Neutrophil (primary cell): ENCODE results near the gene TRIM28.

Source experiments
- H3K27ac ChIP-seq: fragments of 200-600 bp; sonication (generic); 2 replicates; pipeline ENCODE4 v1.5.1; 2016; ENCODE audit warnings: mild to moderate bottlenecking, moderate library complexity
- H3K27me3 ChIP-seq: fragments of 200-600 bp; sonication (generic); 2 replicates; pipeline ENCODE4 v1.6.0; 2016; ENCODE audit warnings: mild to moderate bottlenecking
- H3K36me3 ChIP-seq: fragments of 200-600 bp; sonication (generic); 2 replicates; pipeline ENCODE4 v1.5.1; 2017
- H3K4me1 ChIP-seq, 2 experiments: fragments of 200-600 bp in 1 of 2; sonication (generic) in 1 of 2; 1 replicate in 1 of 2; 2 replicates in 1 of 2; pipeline versions ENCODE4 v1.5.1 to v1.6.1; 2013 to 2016; ENCODE audit warnings: low read depth in 1 of 2, low read length in 1 of 2, mild to moderate bottlenecking in 1 of 2, moderate library complexity in 1 of 2; ENCODE audit not compliant: control insufficient read depth in 1 of 2, insufficient read depth in 1 of 2
- H3K4me3 ChIP-seq, 2 experiments: fragments of 200-600 bp in 1 of 2; sonication (generic) in 1 of 2; 1 replicate in 1 of 2; 2 replicates in 1 of 2; pipeline ENCODE4 v1.5.1; 2013 to 2016; ENCODE audit warnings: low read depth in 1 of 2, low read length in 1 of 2, mild to moderate bottlenecking in 1 of 2, moderate library complexity in 1 of 2
- H3K9me3 ChIP-seq: fragments of 200-600 bp; sonication (generic); 2 replicates; pipeline ENCODE4 v1.5.1; 2016
- CTCF ChIP-seq: fragments of 200-600 bp; sonication (generic); IDR thresholded peaks from 2 replicates; pipeline ENCODE4 v1.5.1; 2016; ENCODE audit warnings: antibody characterized with exemption

Gene TRIM28

GRCh38 chr19:58544591-58545285 lies 874 bp downstream of the TRIM28 start:
- H3K27ac ChIP-seq = peak overlapping the region; percentile 100
- peaks cover 27% of the 10 kb centered on the region for H3K36me3 ChIP-seq
- H3K27me3 ChIP-seq = peaks cover 18% of the 10 kb centered on the region
- H3K4me1 ChIP-seq = peaks cover 27 to 32% of the 10 kb centered on the region in 2 experiments
- peak overlapping the region; percentile 82 to 90 for H3K4me3 ChIP-seq
- peak; percentile 2 for TF ChIP-seq CTCF
- no peaks in the 10 kb centered on the region for H3K9me3 ChIP-seq

GRCh38 chr19:58545286-58546018 lies 1.6 kb downstream of the TRIM28 start:
- H3K4me3 ChIP-seq = peak overlapping the region; percentile 82 to 90
- no peaks in the 10 kb centered on the region for H3K9me3 ChIP-seq
- peaks cover 34% of the 10 kb centered on the region for H3K36me3 ChIP-seq
- peaks cover 13% of the 10 kb centered on the region for H3K27me3 ChIP-seq
- peaks cover 27 to 32% of the 10 kb centered on the region in 2 experiments for H3K4me1 ChIP-seq
- H3K27ac ChIP-seq = peak overlapping the region; percentile 100
- TF ChIP-seq CTCF = no peak

GRCh38 chr19:58546019-58546530 lies 2.2 kb downstream of the TRIM28 start:
- Histone ChIP-seq H3K4me1 (peaks cover 27 to 32% of the 10 kb centered on the region in 2 experiments), H3K27me3 (peaks cover 7% of the 10 kb centered on the region), H3K9me3 (no peaks in the 10 kb centered on the region), H3K27ac (peak overlapping the region; percentile 100), H3K4me3 (peak overlapping the region; percentile 82 to 90), H3K36me3 (peaks cover 40% of the 10 kb centered on the region)
- TF ChIP-seq CTCF = no peak

- peaks cover 55% of the 10 kb centered on the region for H3K36me3 ChIP-seq
- no peak overlapping the region for H3K4me3 ChIP-seq
- peak overlapping the region; percentile 100 for H3K27ac ChIP-seq
- no peaks in the 10 kb centered on the region for H3K9me3 ChIP-seq
- peaks cover 27 to 32% of the 10 kb centered on the region in 2 experiments for H3K4me1 ChIP-seq
- TF ChIP-seq CTCF = no peak
- H3K27me3 ChIP-seq = peaks cover 2% of the 10 kb centered on the region
These were observed 3.8 kb downstream of the TRIM28 start for GRCh38 chr19:58547323-58548312.
